Measurements from ENCODE around the gene TTF2. TPM values are rescaled to one million over a fixed set of nuclear protein-coding genes. Genes with fewer than 3 reads are reported as not detected.

The TTF2 gene
- total and polyA plus RNA-seq, 9 of the 15 experiments (the other 6 are each of a cell fraction or from before 2014, with no cell fraction given): 9.4 to 71.1 (median 42.1) TPM

- TF ChIP-seq ETV1 (tag; conservative IDR thresholded peaks at IDR 0.05; ENCODE audit: low read depth): no peak; the same call in 1 of the 2 replicates
- TF ChIP-seq ILF3 (IDR thresholded peaks at IDR 0.05; ENCODE audit: borderline replicate concordance): no peak; the same call in 1 of the 2 replicates
- no peak for TF ChIP-seq IFI16 (CRISPR knock-in tag; IDR thresholded peaks at IDR 0.05)
- TF ChIP-seq MITF (IDR thresholded peaks at IDR 0.05): no peak
- TF ChIP-seq NFYB (IDR thresholded peaks at IDR 0.05; ENCODE audit: extremely low read depth, insufficient read length): peak; percentile 88
- TF ChIP-seq PHF20 (IDR thresholded peaks at IDR 0.05; ENCODE audit: partially characterized antibody): peak; percentile 75
- peak; percentile 75; the same call in 1 of the 2 replicates for TF ChIP-seq STAT6 (CRISPR knock-in tag; IDR thresholded peaks at IDR 0.05)
- no peak for TF ChIP-seq ZNF79 (CRISPR knock-in tag; IDR thresholded peaks at IDR 0.05; ENCODE audit: low read depth)
- no peak for TF ChIP-seq ZNF717 (CRISPR knock-in tag; IDR thresholded peaks at IDR 0.05)
- no peak for TF ChIP-seq NR3C1 (CRISPR knock-in tag; IDR thresholded peaks at IDR 0.05)
- no peak for TF ChIP-seq BRF1 (IDR thresholded peaks at IDR 0.05; ENCODE audit: borderline replicate concordance, extremely low read depth, insufficient read length)
- TF ChIP-seq YBX1 (IDR thresholded peaks at IDR 0.05): no peak
- TF ChIP-seq LARP7 (IDR thresholded peaks at IDR 0.05): no peak; the same call in 1 of the 2 replicates
- no peak for TF ChIP-seq ID3 (CRISPR knock-in tag; IDR thresholded peaks at IDR 0.05)
- TF ChIP-seq ID3 (tag; IDR thresholded peaks at IDR 0.05): no peak
- TF ChIP-seq TCF7L2 (IDR thresholded peaks at IDR 0.05; ENCODE audit: low read depth, low read length): no peak
- peak; percentile 30; the same call in 1 of the 2 replicates for TF ChIP-seq SMARCA4 (IDR thresholded peaks at IDR 0.05)
- no peak for TF ChIP-seq EZH2 (IDR thresholded peaks at IDR 0.05; ENCODE audit: borderline replicate concordance, low read depth, low read length)
- TF ChIP-seq MAFF (IDR thresholded peaks at IDR 0.05; ENCODE audit: low read length): no peak
- TF ChIP-seq SIX5 (IDR thresholded peaks at IDR 0.05; ENCODE audit: borderline replicate concordance in 1 of 2, insufficient read depth in 1 of 2, low read depth in 1 of 2, low read length in 2 of 2): no peak
- TF ChIP-seq ARID1B (IDR thresholded peaks at IDR 0.05): peak; percentile 25
- no peak for TF ChIP-seq ZNF778 (CRISPR knock-in tag; IDR thresholded peaks at IDR 0.05)
- peak; percentile 58; the same call in 1 of the 2 replicates for TF ChIP-seq POLR2AphosphoS2 (IDR thresholded peaks at IDR 0.05; ENCODE audit: low read length)
- TF ChIP-seq RBM22 (IDR thresholded peaks at IDR 0.05; ENCODE audit: low read depth, low read length, poor library complexity, severe bottlenecking): no peak
- TF ChIP-seq SAP30 (IDR thresholded peaks at IDR 0.05; ENCODE audit: borderline replicate concordance, insufficient read depth, low read depth, low read length, poor library complexity, severe bottlenecking): peak; percentile 99
- TF ChIP-seq MYNN (IDR thresholded peaks at IDR 0.05): no peak
- no peak for TF ChIP-seq MYNN (CRISPR knock-in tag; IDR thresholded peaks at IDR 0.05)
Measured at GRCh38 chr1:117059678-117060440, at the start of gene TTF2 (continued).

Measured in K562 (cell line).